Spinal cord (tissue), 10 donors: ENCODE data around the gene CAMKK1. TPM values are rescaled to one million over a fixed set of nuclear protein-coding genes. Genes with fewer than 3 reads are reported as not detected.
A peak's percentile ranks its signal among the peaks of the same experiment; 100 is the strongest.

Experiments used
- DNase-seq, 6 donors: peaks; one replicate each; pipeline versions ENCODE4 v3.0.0 to v3.0.0-alpha.2; 2013 to 2015; ENCODE audit warnings: low spot score in 6 of 6, low read depth in 4 of 6
- H3K27ac ChIP-seq: one replicate; pipeline ENCODE4 v1.5.1; 2013; ENCODE audit warnings: low read depth, low read length, control low read depth
- H3K27me3 ChIP-seq: one replicate; pipeline ENCODE4 v1.6.1; 2013; ENCODE audit warnings: low read length; ENCODE audit not compliant: control insufficient read depth, insufficient read depth
- H3K36me3 ChIP-seq: one replicate; pipeline ENCODE4 v1.6.1; 2013; ENCODE audit warnings: low read length; ENCODE audit not compliant: control insufficient read depth, insufficient read depth
- H3K4me1 ChIP-seq: one replicate; pipeline ENCODE4 v1.6.1; 2013; ENCODE audit warnings: low read length; ENCODE audit not compliant: control insufficient read depth, insufficient read depth
- H3K4me3 ChIP-seq: one replicate; pipeline ENCODE4 v1.5.1; 2013; ENCODE audit warnings: low read depth, low read length, control low read depth
- H3K9me3 ChIP-seq: one replicate; pipeline ENCODE4 v1.6.1; 2013; ENCODE audit warnings: low read length; ENCODE audit not compliant: control insufficient read depth, insufficient read depth
- WGBS: methylation state at CpG from one replicate; pipeline ENCODE4 v1.1.5; 2013; ENCODE audit warnings: missing lambda C conversion rate; ENCODE audit not compliant: insufficient coverage; 5-methylcytosine and 5-hydroxymethylcytosine counted together
- polyA plus RNA-seq, 2 donors: library from polyadenylated mRNA; unstranded; fragments of 120-200 nt; gene quantifications; one replicate each; pipeline ENCODE4 v1.2.1, GENCODE V29; 2013; ENCODE audit not compliant: insufficient read length in 2 of 2
- total RNA-seq, 2 donors: library from RNA; depleted of rRNA in 1 of 2; stranded (reverse); fragments of 120-200 nt in 1 of 2; fragments of >200 nt in 1 of 2; gene quantifications; one replicate each; pipeline versions ENCODE4 v1.2.3 to v1.2.4, GENCODE V29; 2013 to 2014
- donor health status: healthy.

The CAMKK1 gene
- total and polyA plus RNA-seq, 4 donors: 5.2 to 22.5 (median 13.5) TPM

- H3K4me1 ChIP-seq: peaks cover 15% of the 10 kb centered on the region
- no peak overlapping the region for H3K27ac ChIP-seq
These were observed 34.2 kb upstream of the CAMKK1 start for GRCh38 chr17:3926860-3927627.

GRCh38 chr17:3925684-3926485 lies 33.0 kb upstream of the CAMKK1 start:
- H3K4me3 ChIP-seq: no peak overlapping the region
- no peaks in the 10 kb centered on the region for H3K9me3 ChIP-seq
- no peaks in the 10 kb centered on the region for H3K27me3 ChIP-seq
- no peaks in the 10 kb centered on the region for H3K36me3 ChIP-seq
- H3K27ac ChIP-seq: no peak overlapping the region
- WGBS: 74% methylated on average over 14 of the region's 17 CpGs
- DNase-seq: no peak
- peaks cover 15% of the 10 kb centered on the region for H3K4me1 ChIP-seq

More at GRCh38 chr17:3926860-3927627, 34.2 kb upstream of the CAMKK1 start:
- no peaks in the 10 kb centered on the region for H3K27me3 ChIP-seq
- WGBS: 77% methylated on average over 16 of the region's 16 CpGs
- no peak overlapping the region for H3K4me3 ChIP-seq
- DNase-seq: no peak
- H3K36me3 ChIP-seq: no peaks in the 10 kb centered on the region
- H3K9me3 ChIP-seq: no peaks in the 10 kb centered on the region

DNA sequence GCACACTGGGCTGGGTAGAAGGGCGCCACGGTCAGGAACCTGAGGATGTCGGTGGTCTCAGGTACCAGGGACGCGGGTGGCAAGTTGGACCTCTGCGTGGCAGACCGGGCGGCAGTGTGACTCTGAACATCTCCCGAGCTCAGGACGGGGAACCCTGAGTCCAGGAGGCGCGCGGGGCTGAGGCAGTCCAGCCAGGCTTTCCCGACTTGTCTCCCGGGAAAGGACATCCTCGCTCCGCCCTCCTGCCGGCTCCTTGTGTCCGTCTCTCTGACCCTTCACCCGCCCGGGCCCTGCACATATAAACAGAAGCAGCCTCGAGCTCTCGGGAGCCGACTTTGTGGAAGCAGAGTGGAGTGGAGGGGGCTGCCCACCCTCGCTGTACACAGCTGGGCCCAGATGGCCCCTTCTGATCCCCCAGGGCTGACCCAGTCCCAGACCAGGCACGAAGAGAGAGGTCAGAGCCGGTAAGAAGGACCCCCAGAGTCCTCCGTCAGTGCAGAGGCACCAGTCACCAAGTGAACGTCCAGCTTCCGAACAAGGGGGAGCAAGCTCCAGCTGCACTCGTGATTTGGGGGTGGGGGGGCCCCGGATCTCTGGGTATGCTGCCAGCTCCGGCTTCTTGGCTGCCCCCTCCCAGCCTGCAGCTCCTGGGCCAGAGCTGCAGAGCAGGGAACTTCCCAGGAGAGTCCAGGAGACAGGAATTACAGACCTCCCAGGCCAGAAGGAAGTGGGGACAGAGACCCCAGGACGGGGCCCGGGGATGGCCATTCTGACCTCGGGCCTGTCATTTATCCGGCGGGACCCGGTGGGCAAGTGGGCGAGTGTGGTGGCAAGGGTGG lies 31.9 kb upstream of the CAMKK1 start:
- Histone ChIP-seq H3K4me3 (no peak overlapping the region), H3K4me1 (peaks cover 15% of the 10 kb centered on the region), H3K9me3 (no peaks in the 10 kb centered on the region), H3K36me3 (no peaks in the 10 kb centered on the region), H3K27ac (no peak overlapping the region), H3K27me3 (no peaks in the 10 kb centered on the region)
- WGBS: 58% methylated on average over 37 of the region's 40 CpGs
- DNase-seq: no peak

DNA sequence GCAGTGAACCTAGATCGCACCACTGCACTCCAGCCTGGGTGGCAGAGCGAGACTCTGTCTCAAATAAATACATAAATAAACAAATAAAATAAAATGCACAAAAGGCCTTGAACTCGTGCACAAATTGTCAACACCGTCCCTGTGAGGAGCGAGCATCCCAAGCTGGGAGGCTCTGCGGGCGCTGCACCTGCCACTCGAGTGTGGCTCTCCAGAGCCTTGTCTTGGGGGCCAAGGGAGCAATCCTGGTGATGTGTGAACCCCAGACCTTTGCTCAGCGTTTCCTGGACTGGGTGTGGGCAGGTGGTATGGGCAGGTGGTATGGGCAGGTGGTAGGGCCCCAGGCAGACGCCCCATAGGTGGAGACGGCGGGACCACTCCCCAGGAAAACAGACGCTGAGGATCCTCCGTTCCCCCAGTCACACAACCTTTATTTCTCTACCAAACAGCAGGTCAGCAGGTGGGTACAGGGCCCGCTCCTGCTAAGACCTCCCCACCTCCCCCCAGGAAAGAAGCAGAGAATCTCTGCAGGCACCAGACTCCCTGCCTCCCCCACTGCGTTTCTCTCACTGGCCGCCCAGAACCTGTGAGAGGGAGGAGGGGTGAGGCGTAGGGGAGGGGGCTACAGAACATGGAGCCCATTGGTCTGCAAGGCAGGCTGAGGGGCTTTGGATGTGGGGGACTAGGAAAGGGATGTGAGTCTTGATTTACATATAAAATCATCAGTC lies 30.8 kb upstream of the CAMKK1 start:
- Histone ChIP-seq H3K4me3 (no peak overlapping the region), H3K27me3 (no peaks in the 10 kb centered on the region), H3K4me1 (peaks cover 15% of the 10 kb centered on the region), H3K36me3 (no peaks in the 10 kb centered on the region), H3K27ac (no peak overlapping the region), H3K9me3 (no peaks in the 10 kb centered on the region)
- DNase-seq: no peak
- WGBS: 88% methylated on average over 9 of the region's 18 CpGs

- Histone ChIP-seq H3K36me3 (no peaks in the 10 kb centered on the region), H3K27me3 (no peaks in the 10 kb centered on the region), H3K27ac (no peak overlapping the region), H3K9me3 (no peaks in the 10 kb centered on the region), H3K4me3 (no peak overlapping the region), H3K4me1 (peaks cover 12% of the 10 kb centered on the region)
- WGBS: 93% methylated on average over 7 of the region's 7 CpGs
- no peak for DNase-seq
These were observed 29.9 kb upstream of the CAMKK1 start for GRCh38 chr17:3922765-3923164.

- H3K27me3 ChIP-seq: no peaks in the 10 kb centered on the region
- H3K9me3 ChIP-seq: no peaks in the 10 kb centered on the region
- H3K4me3 ChIP-seq: no peak overlapping the region
- H3K4me1 ChIP-seq: peaks cover 16% of the 10 kb centered on the region
- H3K36me3 ChIP-seq: no peaks in the 10 kb centered on the region
- DNase-seq: peak in 1 of 6 donors; percentile 47
- WGBS: 70% methylated on average over 25 of the region's 27 CpGs
- H3K27ac ChIP-seq: no peak overlapping the region
These were observed 28.9 kb upstream of the CAMKK1 start for GRCh38 chr17:3921502-3922319.

DNA sequence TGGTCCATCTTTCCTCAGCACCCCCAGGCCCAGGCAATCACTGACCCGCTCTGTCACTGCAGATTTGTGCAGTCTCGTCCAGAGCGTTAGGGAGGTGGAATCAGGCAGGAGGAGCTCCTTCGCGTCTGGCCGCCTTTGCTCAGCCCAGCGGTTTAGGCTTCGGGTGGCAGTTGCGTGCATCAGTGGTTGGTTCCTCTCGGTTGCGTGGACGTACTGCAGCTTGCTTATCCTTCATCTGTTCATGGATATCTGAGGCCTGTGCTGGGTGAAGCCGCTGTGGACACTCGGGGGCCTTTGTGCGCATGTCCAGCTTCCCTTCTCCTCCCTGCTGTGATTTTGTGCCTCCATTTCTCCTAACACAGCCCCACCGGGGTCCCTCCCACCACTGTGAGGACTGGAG lies 28.2 kb upstream of the CAMKK1 start:
- Histone ChIP-seq H3K27ac (no peak overlapping the region), H3K36me3 (no peaks in the 10 kb centered on the region), H3K9me3 (no peaks in the 10 kb centered on the region), H3K4me1 (peaks cover 16% of the 10 kb centered on the region), H3K27me3 (no peaks in the 10 kb centered on the region), H3K4me3 (no peak overlapping the region)
- 74% methylated on average over 15 of the region's 16 CpGs for WGBS
- DNase-seq: peak in 1 of 6 donors; percentile 37

DNA sequence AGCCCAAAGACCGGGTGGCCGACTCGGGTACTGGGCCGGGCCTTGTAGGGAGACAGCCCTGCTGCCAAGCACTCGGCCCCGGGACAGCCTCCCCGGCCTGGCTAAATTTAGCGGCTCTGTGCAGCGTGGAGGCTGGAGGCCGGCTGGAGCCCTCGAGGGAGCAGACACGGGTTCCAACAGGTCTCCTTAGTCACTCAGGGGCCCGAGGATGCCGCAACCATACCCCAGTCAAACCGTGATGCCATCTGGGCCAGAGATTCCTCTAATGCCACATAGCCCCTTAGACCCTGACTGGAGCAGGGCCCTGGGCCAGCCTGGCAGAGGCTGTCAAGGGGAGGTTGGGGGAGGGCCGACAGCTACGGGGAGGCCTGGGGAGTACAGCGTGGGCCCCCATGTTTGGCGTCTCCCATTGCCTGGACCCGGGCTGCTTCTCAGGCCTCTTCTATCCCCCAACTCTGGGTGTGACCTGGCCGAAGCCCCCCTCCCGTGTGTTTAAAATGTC lies 26.3 kb upstream of the CAMKK1 start:
- Histone ChIP-seq H3K27ac (no peak overlapping the region), H3K36me3 (no peaks in the 10 kb centered on the region), H3K9me3 (no peaks in the 10 kb centered on the region), H3K4me1 (peaks cover 7% of the 10 kb centered on the region), H3K27me3 (no peaks in the 10 kb centered on the region), H3K4me3 (no peak overlapping the region)
- WGBS: 91% methylated on average over 15 of the region's 22 CpGs
- DNase-seq: no peak
